Mesodermal cell (in vitro differentiated cells): ENCODE results near the gene PIP4K2C.
"Not testable (repeated sequence)": the region's sequence is repeated elsewhere in the genome, so short reads cannot be mapped to it uniquely, and the experiment has no call there.

Source experiments
- H3K27ac ChIP-seq: 2 replicates; pipeline ENCODE4 v1.7.0; 2013; ENCODE audit warnings: mild to moderate bottlenecking, low read depth, low read length, moderate library complexity; ENCODE audit not compliant: severe bottlenecking
- H3K36me3 ChIP-seq: 2 replicates; pipeline ENCODE4 v1.7.1; 2013; ENCODE audit warnings: mild to moderate bottlenecking, low read length, moderate library complexity; ENCODE audit not compliant: control insufficient read depth, insufficient read depth
- H3K4me1 ChIP-seq: one replicate; pipeline ENCODE4 v1.7.1; 2013; ENCODE audit warnings: mild to moderate bottlenecking, low read length; ENCODE audit not compliant: insufficient read depth, control insufficient read depth, poor library complexity, severe bottlenecking
- H3K4me3 ChIP-seq: 2 replicates; pipeline ENCODE4 v1.7.0; 2013; ENCODE audit warnings: low read length, control low read depth, mild to moderate bottlenecking; ENCODE audit not compliant: insufficient read depth, poor library complexity, severe bottlenecking; ENCODE audit errors: extremely low read depth
- H3K9me3 ChIP-seq: 2 replicates; pipeline ENCODE4 v1.7.1; 2013; ENCODE audit warnings: mild to moderate bottlenecking, low read length, moderate library complexity; ENCODE audit not compliant: control insufficient read depth
- WGBS, 2 experiments: methylation state at CpG; one replicate each; pipeline ENCODE4 v1.1.5; 2013; ENCODE audit warnings: missing lambda C conversion rate in 2 of 2; ENCODE audit not compliant: insufficient coverage in 2 of 2; 5-methylcytosine and 5-hydroxymethylcytosine counted together

PIP4K2C gene

GRCh38 chr12:57560516-57560915, 30.5 kb upstream of the PIP4K2C start:
- peaks cover 5% of the 10 kb centered on the region for H3K4me1 ChIP-seq
- H3K9me3 ChIP-seq: no peaks in the 10 kb centered on the region
- no peak overlapping the region for H3K27ac ChIP-seq
- WGBS, 2 experiments: no CpG with 5 or more reads among the region's 2 CpGs
- no peaks in the 10 kb centered on the region for H3K36me3 ChIP-seq
- no peak overlapping the region for H3K4me3 ChIP-seq

- no CpG with 5 or more reads among the region's 1 CpG for WGBS, 2 experiments
- not testable (repeated sequence) for H3K4me3 ChIP-seq, H3K36me3 ChIP-seq, H3K27ac ChIP-seq, H3K9me3 ChIP-seq, H3K4me1 ChIP-seq
These were observed 29.9 kb upstream of the PIP4K2C start for GRCh38 chr12:57561117-57561516.

GRCh38 chr12:57563358-57563757, 27.6 kb upstream of the PIP4K2C start:
- H3K27ac ChIP-seq: no peak overlapping the region
- H3K9me3 ChIP-seq: no peaks in the 10 kb centered on the region
- H3K36me3 ChIP-seq: no peaks in the 10 kb centered on the region
- H3K4me3 ChIP-seq: no peak overlapping the region
- H3K4me1 ChIP-seq: peaks cover 5% of the 10 kb centered on the region
- WGBS, 2 experiments: 92 to 100% methylated on average over 1 to 3 of the region's 4 CpGs

GRCh38 chr12:57564178-57564740, 26.7 kb upstream of the PIP4K2C start:
- Histone ChIP-seq H3K4me3 (no peak overlapping the region), H3K36me3 (no peaks in the 10 kb centered on the region)
- WGBS, 2 experiments: 81 to 87% methylated on average over 5 of the region's 7 CpGs

GRCh38 chr12:57568838-57569237, 22.2 kb upstream of the PIP4K2C start:
- 90% methylated on average over 3 to 5 of the region's 6 CpGs for WGBS, 2 experiments
- H3K9me3 ChIP-seq: no peaks in the 10 kb centered on the region
- no peaks in the 10 kb centered on the region for H3K36me3 ChIP-seq
- no peak overlapping the region for H3K27ac ChIP-seq
- H3K4me3 ChIP-seq: no peak overlapping the region
- no peaks in the 10 kb centered on the region for H3K4me1 ChIP-seq

More at GRCh38 chr12:57564178-57564740, 26.7 kb upstream of the PIP4K2C start:
- Histone ChIP-seq H3K9me3 (no peaks in the 10 kb centered on the region), H3K4me1 (peaks cover 5% of the 10 kb centered on the region), H3K27ac (no peak overlapping the region)

- H3K9me3 ChIP-seq: no peaks in the 10 kb centered on the region
- no peaks in the 10 kb centered on the region for H3K4me1 ChIP-seq
- WGBS, 2 experiments: 96 to 98% methylated on average over 13 to 15 of the region's 18 CpGs
- no peak overlapping the region for H3K27ac ChIP-seq
- H3K36me3 ChIP-seq: no peaks in the 10 kb centered on the region
- no peak overlapping the region for H3K4me3 ChIP-seq
These were observed 21.1 kb upstream of the PIP4K2C start for GRCh38 chr12:57569858-57570257.

GRCh38 chr12:57570438-57570837, 20.6 kb upstream of the PIP4K2C start:
- 86 to 95% methylated on average over 3 to 4 of the region's 13 CpGs for WGBS, 2 experiments

GRCh38 chr12:57571926-57572762, 18.8 kb upstream of the PIP4K2C start:
- Histone ChIP-seq H3K36me3 (no peaks in the 10 kb centered on the region), H3K4me1 (no peaks in the 10 kb centered on the region), H3K9me3 (no peaks in the 10 kb centered on the region), H3K4me3 (no peak overlapping the region), H3K27ac (no peak overlapping the region)
- 87 to 91% methylated on average over 10 to 12 of the region's 12 CpGs for WGBS, 2 experiments

More at GRCh38 chr12:57570438-57570837, 20.6 kb upstream of the PIP4K2C start:
- H3K4me1 ChIP-seq, H3K27ac ChIP-seq, H3K9me3 ChIP-seq, H3K36me3 ChIP-seq, H3K4me3 ChIP-seq: not testable (repeated sequence)

GRCh38 chr12:57574795-57575194, 16.2 kb upstream of the PIP4K2C start:
- no peak overlapping the region for H3K4me3 ChIP-seq
- H3K4me1 ChIP-seq: no peaks in the 10 kb centered on the region
- no peaks in the 10 kb centered on the region for H3K36me3 ChIP-seq
- WGBS, 2 experiments: 93 to 98% methylated on average over 6 to 7 of the region's 10 CpGs
- no peak overlapping the region for H3K27ac ChIP-seq
- no peaks in the 10 kb centered on the region for H3K9me3 ChIP-seq

GRCh38 chr12:57575771-57576612, 15.0 kb upstream of the PIP4K2C start:
- Histone ChIP-seq H3K4me3 (no peak overlapping the region), H3K9me3 (no peaks in the 10 kb centered on the region), H3K27ac (no peak overlapping the region), H3K36me3 (no peaks in the 10 kb centered on the region), H3K4me1 (no peaks in the 10 kb centered on the region)
- 91 to 95% methylated on average over 10 of the region's 12 CpGs for WGBS, 2 experiments
